Measurements from ENCODE around the gene COBLL1.

COBLL1 gene

DNA sequence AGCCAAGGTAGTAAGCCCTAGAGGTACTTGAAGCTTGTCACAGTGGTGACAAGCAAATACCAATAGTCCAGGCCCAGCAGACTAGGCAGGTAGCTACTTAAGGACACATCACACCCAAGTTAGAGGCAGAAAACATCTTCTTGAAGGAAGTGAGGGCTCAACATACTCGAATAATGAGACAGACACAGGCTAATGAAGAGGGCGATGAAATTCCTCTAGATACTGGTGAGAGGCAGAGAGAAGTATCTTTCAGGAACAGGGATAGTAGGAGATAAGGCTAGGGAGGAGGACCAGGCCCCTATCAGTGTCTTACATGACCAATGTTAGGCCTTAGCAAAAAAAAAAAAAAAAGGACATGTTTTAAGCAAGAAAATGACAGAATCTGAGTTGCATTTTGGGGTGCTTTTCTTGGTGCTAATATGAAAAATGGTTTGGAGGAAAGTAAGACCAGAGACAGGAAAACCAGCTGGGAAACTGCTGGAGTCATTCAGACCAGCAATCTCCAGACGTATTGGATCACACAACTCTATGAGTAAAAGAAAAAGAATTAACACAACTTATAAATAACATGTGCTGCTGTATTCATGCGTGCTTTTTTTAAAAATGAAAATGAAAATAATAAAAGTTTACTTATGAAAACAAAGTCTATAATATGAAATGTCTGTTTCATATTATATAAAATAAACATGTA lies 37.7 kb downstream of the COBLL1 start:
- no peak for TF ChIP-seq POLR2A (IDR thresholded peaks at IDR 0.05; ENCODE audit: extremely low read depth, insufficient read length)
- TF ChIP-seq, protein P1, sequence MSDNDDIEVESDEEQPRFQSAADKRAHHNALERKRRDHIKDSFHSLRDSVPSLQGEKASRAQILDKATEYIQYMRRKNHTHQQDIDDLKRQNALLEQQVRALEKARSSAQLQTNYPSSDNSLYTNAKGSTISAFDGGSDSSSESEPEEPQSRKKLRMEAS (IDR thresholded peaks at IDR 0.05; ENCODE audit: low read depth, low read length): no peak
- TF ChIP-seq, protein P2, sequence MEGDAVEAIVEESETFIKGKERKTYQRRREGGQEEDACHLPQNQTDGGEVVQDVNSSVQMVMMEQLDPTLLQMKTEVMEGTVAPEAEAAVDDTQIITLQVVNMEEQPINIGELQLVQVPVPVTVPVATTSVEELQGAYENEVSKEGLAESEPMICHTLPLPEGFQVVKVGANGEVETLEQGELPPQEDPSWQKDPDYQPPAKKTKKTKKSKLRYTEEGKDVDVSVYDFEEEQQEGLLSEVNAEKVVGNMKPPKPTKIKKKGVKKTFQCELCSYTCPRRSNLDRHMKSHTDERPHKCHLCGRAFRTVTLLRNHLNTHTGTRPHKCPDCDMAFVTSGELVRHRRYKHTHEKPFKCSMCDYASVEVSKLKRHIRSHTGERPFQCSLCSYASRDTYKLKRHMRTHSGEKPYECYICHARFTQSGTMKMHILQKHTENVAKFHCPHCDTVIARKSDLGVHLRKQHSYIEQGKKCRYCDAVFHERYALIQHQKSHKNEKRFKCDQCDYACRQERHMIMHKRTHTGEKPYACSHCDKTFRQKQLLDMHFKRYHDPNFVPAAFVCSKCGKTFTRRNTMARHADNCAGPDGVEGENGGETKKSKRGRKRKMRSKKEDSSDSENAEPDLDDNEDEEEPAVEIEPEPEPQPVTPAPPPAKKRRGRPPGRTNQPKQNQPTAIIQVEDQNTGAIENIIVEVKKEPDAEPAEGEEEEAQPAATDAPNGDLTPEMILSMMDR (IDR thresholded peaks at IDR 0.05; ENCODE audit: low read depth, low read length): no peak
- TF ChIP-seq MYC (IDR thresholded peaks at IDR 0.05; ENCODE audit: low read depth, low read length): no peak
- H3K4me3 ChIP-seq (ENCODE audit: low read depth, low read length): no peak overlapping the region
- DNase-seq (ENCODE audit: low read depth): no peak

DNA sequence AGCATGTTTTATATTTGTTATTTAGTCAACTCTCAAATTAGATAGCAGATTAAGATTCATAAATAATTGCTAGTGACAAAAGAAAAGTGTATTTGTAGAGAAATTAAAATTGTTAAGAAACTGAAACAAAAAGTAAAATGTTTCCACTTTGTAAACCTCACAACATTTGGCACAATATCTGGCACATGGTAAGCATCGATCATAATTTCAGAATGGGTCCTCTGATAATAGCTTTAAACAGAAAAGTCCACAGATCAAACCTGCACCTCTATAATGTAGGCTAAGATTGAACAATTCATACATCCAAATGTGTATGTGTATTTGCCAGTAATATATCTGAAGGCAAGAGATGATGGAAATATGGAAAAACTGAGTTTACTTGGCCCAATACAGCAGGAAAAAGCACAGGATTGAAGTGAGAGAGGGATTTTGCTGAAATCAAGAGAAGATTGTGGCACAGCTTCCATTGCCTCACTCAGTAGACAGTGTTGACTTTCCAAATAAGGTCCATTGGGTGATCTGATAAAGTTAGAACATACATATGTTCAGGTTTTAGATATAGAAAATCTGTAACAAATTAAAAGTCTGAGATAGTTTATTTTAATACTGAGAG lies 39.4 kb downstream of the COBLL1 start:
- no peak overlapping the region for H3K4me3 ChIP-seq (ENCODE audit: low read depth, low read length)
- no peak for DNase-seq (ENCODE audit: low read depth)

DNA sequence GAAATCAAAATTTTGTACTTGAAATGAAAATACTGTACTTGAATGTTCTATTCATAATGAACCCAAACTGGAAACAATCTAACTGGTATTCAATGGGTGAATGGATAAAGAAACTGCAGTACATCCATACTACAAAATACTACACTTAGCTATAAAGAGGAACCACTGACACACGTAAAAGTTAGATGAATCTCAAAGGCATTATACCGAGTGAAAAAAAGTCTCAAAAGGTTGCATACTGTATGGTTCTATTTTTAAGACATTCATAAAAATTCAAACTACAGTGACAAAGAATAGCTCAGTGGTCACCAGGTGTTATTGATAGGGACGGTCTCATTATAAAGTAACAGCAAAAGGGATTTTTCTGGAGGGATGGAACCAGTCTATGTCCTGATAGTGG lies 41.1 kb downstream of the COBLL1 start:
- no peak for TF ChIP-seq MYC (IDR thresholded peaks at IDR 0.05; ENCODE audit: low read depth, low read length)
- TF ChIP-seq POLR2A (IDR thresholded peaks at IDR 0.05; ENCODE audit: extremely low read depth, insufficient read length): no peak
- TF ChIP-seq, protein P2 (IDR thresholded peaks at IDR 0.05; ENCODE audit: low read depth, low read length): no peak
- TF ChIP-seq, protein P1 (IDR thresholded peaks at IDR 0.05; ENCODE audit: low read depth, low read length): no peak
- no peak overlapping the region for H3K4me3 ChIP-seq (ENCODE audit: low read depth, low read length)
- no peak for DNase-seq (ENCODE audit: low read depth)

More for the DNA sequence above, 39.4 kb downstream of the COBLL1 start:
- TF ChIP-seq, protein P1 (IDR thresholded peaks at IDR 0.05; ENCODE audit: low read depth, low read length): no peak
- no peak for TF ChIP-seq POLR2A (IDR thresholded peaks at IDR 0.05; ENCODE audit: extremely low read depth, insufficient read length)
- TF ChIP-seq, protein P2 (IDR thresholded peaks at IDR 0.05; ENCODE audit: low read depth, low read length): no peak
- no peak for TF ChIP-seq MYC (IDR thresholded peaks at IDR 0.05; ENCODE audit: low read depth, low read length)

DNA sequence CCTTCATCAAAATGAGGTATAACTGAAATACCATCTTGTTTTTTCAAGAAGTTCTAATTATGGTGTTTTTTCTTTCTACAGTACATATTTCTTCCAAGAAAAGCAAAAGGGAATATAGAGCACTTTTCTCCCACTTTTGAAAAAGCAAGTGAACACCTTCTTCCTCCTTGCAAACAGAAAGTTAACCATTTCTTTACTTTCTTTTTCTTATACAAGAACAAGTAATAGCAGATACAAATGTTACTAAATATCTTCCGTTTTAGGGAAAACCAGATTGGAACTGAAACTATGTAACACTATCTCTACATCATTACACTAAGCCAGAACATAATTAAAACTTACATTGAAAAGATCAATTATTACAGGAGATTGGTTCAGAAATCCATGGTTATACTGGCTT lies 44.0 kb downstream of the COBLL1 start:
- TF ChIP-seq MYC (IDR thresholded peaks at IDR 0.05; ENCODE audit: low read depth, low read length) (no peak), POLR2A (IDR thresholded peaks at IDR 0.05; ENCODE audit: extremely low read depth, insufficient read length) (no peak)
- TF ChIP-seq, protein P1 (IDR thresholded peaks at IDR 0.05; ENCODE audit: low read depth, low read length): no peak
- TF ChIP-seq, protein P2 (IDR thresholded peaks at IDR 0.05; ENCODE audit: low read depth, low read length): no peak
- DNase-seq (ENCODE audit: low read depth): no peak
- no peak overlapping the region for H3K4me3 ChIP-seq (ENCODE audit: low read depth, low read length)

DNA sequence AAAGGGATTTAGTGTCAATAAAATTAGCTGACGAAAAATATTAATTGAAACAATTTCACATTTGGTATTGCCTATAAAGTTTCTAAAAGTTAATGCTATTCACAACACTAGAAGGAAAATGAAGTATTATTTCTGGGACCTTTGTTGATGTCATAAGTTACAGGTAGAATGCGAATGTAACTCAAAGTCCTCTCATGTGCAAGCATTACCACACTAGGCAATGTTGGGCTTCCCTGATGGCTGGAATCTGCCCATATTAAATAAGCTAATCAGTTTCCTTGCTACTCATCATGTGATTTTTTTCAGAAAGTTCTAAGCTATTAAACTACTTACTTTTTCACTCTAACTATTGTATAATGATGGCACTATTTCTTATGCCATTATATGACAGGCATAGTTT lies 44.6 kb downstream of the COBLL1 start:
- no peak for DNase-seq (ENCODE audit: low read depth)
- TF ChIP-seq MYC (IDR thresholded peaks at IDR 0.05; ENCODE audit: low read depth, low read length) (no peak), POLR2A (IDR thresholded peaks at IDR 0.05; ENCODE audit: extremely low read depth, insufficient read length) (no peak)
- TF ChIP-seq, protein P1 (IDR thresholded peaks at IDR 0.05; ENCODE audit: low read depth, low read length): no peak
- TF ChIP-seq, protein P2 (IDR thresholded peaks at IDR 0.05; ENCODE audit: low read depth, low read length): no peak
- no peak overlapping the region for H3K4me3 ChIP-seq (ENCODE audit: low read depth, low read length)
